NCI-H460 (cell line): ENCODE results near the gene FOXS1. TPM values are rescaled to one million over a fixed set of nuclear protein-coding genes. Genes with fewer than 3 reads are reported as not detected.
A peak's percentile ranks its signal among the peaks of the same experiment; 100 is the strongest.
"Not testable (repeated sequence)": the region's sequence is repeated elsewhere in the genome, so short reads cannot be mapped to it uniquely, and the experiment has no call there.

Experiments
- DNase-seq: peaks from one replicate; pipeline ENCODE4 v3.0.0-alpha.2; 2016; ENCODE audit warnings: low read depth; ENCODE audit errors: extremely low read depth
- total RNA-seq: library from RNA; depleted of rRNA; stranded (reverse); fragments of >200 nt; shearing (Covaris generic); gene quantifications from 2 replicates; pipeline ENCODE4 v1.2.3, GENCODE V29; 2014

FOXS1 gene
- total RNA-seq, 1 experiment from 2014 or later = not detected

DNA sequence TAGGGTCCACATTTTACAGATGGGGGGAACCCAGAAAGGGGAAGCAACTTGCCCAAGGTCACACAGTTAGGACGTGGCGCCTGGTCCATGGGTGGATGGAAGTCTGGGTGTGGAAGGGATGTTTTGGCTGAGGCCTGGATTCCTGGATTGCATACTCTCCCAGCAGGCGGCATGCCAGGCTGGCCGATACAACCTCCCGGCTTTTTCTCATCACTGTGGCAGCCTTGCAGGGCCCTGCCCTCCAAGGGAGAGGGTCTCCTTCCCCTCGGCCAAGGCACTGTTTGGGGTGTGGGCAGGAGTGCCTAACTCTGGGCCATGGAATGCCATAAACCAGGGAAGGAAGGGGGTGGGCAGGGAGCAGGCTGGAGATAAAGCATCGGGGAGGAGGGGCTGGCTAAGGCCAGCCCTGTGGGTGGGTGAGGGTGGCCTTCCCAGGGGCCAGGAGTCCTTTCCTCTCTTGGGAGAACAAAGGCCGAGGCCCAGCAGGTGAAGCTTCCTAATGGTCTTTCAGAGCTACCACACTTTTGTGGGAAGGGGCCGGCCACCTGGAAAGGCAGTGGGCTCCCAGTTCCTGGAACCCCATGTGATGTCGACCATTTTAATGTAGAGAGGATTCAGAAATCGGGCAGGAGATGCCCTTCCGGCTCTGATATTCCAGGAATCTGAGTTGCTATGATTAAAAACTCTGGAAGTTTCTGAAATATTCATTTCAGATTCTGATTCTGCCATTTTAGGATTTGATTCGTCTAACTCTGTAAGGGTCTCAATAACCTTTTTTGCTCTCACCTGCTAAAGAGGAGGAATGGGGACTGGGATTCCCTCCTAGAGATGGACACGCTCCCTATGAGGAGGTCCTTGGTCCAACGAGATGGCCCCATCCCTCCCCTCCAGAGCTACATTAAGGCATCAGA lies 4.2 kb downstream of the FOXS1 start:
- no peak for DNase-seq

DNA sequence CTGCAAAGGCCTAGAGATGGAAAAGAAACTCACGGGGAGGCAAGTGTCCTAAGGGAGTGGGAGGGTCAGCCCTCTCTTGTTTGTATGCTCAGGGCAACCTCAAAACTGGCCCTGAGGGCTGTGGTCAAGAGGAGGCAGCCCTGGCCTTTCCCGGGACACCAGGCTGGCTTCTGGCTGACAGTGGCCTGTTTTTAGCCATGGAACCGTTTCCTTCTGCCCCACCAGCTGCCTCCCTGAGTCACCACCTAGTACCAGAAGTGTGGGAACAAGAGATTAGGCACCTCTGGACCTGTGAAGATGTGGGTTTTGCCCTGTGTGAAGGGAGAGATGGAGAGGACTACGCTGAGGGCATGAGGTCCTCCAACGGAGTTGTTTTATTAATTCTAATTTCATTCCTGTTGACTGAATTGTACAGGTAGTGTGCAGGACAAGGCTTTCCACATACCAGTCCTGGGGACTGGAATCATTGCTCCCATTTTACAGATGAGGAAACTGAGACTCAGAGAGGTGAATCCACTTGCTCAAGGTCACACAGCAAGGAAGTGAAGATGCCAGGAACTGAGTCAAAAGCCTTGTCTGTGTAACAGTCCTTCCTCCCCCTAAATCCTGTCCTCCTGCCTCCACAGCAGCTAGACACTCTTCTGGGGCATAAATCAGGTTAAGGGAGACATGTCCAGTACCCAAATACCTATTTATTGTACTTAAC lies 5.5 kb downstream of the FOXS1 start:
- no peak for DNase-seq

DNA sequence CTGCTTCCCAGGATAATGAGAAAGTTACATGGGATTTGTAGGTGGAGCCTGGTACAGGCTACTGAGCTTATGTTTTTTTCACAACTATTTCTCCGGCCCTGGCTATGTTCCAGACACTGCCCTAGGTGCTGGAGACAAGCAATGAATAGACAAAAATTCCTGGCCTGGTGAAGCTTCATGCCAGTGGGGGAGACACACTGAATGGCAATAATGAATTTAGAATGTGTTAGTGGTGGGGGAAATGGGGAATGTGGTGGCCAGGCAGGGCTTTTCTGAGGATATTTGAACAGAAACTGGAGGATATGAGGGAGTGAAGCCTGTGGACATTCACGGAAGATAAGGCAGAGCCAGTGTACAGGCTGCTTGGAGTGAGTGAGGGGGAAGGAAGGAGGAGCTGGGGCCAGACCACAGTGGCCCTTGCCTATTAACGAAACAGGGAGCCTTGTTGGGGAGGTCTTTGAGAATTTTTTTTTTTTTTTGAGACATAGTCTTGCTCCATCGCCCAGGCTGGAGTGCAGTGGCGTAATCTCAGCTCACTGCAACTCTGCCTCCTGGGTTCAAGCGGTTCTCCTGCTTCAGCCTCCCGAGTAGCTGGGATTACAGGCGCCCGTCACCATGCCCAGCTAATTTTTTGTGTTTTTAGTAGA lies 6.6 kb downstream of the FOXS1 start:
- no peak for DNase-seq

- no peak for DNase-seq
These were observed 7.5 kb downstream of the FOXS1 start for GRCh38 chr20:31837896-31838397.

DNA sequence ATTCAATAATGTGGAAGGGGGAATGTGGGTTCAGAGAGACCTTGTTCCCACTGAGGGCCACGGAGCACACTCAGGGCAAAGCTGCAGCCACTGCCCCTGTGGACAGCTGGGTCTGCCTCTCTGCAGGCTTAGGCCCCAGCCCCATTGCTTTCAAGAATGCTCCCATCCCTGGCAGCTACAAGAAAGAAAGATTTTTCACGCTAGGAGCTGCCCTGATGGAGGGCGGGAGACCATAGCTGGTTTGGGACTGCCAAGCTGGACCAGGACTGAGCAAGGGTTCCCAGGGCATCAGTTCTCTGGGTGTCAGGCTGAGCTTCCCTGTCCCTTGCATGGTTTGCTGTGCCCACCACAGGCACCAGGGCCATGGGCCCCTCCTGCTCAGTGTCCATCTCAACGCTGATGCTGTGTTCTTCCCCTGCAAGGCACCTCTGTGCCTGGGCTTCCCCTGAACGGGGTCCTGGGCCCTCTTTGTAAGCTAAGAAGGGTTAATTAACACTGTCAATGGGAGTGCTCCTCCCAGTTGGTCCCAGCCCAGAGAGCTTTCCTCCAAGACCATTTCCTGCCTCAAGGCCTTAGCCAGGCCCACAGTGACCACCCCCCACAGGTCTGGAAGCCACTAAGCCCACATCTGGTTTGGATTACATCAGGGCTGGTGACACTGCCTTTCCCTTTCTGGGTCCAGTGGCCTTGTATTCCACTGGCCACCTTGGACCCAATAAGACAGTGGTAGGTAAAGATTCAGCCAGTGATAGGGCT lies 8.4 kb downstream of the FOXS1 start:
- no peak for DNase-seq

DNA sequence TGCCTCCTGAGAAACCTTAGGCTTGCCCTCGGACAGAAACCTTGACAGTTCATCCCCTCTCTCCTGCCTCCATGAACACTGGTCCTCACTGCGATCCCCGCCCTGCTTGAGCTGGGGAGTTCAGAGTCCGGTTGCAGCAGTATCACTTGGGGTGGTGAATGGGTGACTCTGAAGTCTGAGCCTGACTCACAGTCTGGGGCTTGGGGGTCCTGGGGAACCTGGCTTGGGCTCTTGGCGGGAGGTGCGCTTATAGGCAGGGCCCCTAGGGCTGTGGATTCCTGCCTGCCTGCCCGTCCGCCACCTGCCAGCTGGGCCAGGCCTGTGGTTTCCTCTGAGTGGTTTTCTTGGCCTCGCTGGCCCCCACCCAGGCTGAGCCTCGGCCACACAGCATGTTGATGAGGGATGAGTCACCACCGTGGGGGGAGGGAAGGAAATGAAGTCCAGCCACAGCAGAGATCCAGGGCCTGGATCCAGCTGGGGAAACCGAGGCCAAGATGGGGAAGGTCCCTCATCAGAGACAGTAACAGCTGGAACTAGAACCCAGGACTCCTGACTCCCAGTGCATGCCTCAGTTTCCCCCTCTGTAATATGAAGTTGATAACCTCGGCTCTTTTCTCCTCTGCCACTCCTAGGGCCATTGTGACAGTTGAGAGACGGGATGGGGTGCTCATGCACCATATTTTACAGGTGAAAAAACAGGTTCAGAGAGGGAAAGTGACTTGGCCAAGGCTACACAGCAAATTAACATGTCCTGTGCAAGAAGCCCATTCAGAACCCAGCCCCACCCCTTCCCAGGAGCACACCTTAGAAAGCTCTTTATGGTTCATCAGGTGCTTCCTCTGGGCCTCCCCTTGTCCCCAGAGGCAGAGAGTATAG lies 9.2 kb downstream of the FOXS1 start:
- peak; percentile 28 for DNase-seq

DNA sequence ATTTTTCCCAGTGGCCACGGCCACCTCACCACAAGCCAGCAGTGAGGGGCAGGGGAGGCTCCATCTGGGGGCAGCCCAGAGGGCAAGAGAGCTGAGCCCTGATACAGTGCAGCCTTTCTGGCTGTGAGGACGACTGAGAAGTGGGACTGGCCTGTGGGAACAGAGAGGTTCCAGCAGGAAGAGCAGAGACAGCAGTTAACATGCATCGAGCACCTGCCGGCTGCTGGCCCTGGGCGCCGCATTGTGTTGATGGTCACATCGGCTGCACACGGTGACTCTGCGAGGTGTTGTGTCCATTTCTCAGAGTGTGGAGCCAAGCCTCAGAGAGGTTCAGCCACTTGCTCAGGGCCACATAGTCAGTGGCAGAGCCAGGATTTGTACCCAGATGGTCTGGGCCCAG lies 9.8 kb downstream of the FOXS1 start:
- no peak for DNase-seq

DNA sequence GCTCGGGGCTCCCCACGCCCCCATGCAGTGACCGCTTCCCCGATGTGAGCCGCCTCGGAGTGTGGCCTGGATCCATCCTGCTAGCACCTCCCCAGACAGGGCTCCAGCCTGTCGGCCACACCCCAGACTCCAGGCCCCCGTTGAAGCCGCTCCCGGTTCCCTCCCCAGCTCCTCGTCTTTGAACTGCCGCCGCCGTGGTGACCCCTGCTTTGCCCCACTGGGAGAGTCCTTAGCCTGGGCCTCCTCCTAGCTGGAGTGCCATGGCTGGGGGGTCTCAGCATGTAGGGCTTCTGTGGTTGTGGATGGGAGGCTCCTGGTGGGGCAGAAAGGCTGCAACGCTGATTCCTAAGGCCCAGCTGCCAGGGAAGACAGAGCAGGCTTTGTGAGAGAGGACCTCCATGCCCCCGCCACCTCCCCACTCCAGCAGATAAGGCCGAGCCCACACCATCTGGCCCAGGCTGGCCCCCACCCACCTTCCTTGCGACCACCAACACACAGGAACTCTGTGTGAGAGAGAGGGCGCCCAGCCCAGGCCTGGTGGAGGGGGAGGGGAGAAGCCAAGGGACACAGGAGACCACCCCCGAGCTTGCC lies 11.4 kb downstream of the FOXS1 start:
- no peak for DNase-seq

DNA sequence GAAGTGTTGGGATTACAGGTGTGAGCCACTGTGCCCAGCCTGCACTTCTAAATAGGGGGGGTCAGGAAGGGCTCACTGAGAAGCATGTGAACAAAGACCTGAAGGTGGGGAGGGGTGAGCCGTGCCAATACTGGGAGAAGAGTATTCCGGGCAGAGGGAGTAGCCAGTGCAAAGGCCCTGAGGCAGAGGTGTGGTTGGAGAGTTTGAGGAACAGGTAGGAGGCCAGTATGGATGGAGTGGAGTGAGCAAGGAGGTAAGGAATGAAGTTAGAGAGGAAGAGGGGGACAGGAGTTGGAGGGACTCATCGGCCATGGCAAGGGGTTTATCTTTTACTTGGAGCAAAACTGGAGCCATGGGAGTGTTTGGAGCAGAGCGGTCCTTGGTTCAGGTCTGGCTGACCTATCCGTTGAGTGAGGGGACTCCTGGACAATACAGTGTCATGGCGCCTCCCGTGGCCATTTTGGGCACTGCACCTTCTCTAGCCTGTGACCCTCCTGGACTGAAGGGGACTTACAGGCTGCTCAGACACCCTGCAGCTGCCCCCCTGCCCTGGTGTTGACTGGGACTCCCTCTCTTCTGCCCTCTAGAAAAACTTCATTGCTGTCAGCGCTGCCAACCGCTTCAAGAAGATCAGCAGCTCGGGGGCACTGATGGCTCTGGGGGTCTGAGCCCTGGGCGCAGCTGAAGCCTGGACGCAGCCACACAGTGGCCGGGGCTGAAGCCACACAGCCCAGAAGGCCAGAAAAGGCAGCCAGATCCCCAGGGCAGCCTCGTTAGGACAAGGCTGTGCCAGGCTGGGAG lies 12.1 kb downstream of the FOXS1 start:
- DNase-seq = peak; percentile 52

- DNase-seq = no peak
These were observed 13.6 kb downstream of the FOXS1 start for GRCh38 chr20:31831771-31832306.

DNA sequence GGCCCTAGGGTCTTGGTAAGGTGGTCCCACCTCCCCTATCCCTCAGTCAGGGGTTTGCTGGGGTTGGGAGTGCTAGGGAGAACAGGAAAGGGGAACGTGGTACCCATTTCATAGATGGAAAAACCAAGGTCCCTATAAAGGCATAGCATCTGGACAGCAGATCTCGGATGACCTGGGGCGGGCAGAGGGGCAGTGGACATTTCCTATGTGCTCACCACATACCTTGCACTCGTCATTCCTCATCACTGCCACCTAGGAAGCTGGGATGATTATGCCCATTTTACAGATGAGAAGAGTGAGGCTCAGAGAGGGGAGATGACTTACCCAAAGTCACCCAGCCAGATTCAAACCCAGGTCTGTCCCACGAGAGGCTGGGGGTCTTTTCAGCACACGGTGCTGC lies 14.2 kb downstream of the FOXS1 start:
- no peak for DNase-seq

DNA sequence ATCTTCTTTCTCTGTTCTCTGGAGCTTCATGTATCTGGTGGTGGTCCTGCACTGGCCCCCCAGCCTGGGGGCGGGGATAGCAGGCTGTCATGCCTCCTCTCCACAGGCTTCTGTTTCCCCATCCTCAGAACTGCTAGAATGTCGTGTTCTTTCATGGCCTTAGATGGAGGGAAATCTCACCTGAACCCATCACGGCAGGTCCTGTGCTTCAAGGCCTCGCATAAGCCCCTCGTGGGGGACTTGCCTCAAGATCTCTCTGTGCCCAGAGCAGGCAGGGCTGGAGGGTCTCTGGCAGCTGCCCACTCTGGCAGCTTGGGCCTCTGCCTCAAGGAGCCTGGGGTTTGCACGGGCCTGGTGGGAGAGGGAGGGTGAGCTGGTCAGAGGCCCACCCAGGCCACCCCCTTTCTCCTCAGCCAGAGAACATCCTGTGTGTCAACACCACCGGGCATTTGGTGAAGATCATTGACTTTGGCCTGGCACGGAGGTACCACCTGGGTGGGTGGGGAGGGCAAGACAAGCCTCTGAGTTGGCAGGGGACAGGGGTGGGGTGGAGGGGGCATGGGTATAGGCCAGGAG lies 14.9 kb downstream of the FOXS1 start:
- DNase-seq = no peak

DNA sequence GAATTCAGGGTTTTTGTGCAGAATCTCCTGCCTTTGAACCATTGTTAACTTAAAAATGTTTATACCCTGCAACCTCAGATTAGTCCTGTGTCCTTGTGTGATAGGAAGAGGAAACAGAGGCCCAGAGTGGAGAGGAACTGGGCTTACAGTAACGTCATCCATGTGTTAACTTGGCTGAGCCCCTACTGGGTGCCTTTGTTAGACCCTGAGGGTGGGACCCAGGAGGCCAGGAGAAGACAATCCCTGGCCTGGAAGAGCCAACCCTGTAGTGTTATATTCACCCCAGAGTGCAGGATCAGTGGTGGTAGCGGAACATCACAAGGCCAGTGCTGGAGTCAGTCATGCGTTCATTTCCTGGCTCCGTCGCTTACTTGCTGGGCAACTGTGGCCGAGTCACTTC lies 15.7 kb downstream of the FOXS1 start:
- DNase-seq = no peak

DNA sequence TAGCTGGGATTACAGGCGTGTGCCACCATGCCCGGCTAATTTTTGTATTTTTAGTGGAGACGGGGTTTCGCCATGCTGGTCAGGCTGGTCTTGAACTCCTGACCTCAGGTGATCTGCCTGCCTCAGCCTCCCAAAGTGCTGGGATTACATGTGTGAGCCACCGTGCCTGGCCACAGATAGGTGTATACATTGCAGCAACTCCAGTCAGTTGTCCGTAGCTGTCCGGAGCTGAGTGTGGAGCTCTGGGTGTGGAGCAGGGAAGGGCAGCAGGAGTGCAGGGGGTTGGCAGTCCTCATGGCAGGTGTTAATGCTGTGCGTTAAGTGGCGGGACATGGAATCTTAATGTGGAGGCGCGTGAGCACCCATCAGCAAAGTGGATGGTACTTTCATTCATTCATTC lies 17.4 kb downstream of the FOXS1 start:
- not testable (repeated sequence) for DNase-seq

DNA sequence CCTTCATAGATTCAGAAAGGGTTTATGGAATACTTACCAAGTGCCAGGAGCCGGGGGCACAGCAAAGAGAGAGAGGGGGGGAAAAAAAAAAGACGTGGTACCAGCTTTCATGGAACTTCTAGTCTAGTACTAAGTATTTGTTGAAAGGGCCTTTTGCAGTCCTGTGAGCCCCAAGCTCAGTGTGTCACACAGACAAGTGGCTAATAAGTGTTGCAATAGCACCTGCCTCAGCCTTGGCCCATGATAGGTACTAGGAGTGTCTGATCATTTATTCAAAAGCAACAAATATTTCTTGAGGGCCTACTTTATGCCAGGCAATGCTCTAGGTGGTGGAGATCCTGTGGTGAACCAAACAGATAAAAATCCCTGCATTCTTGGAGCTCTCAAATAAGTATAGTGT lies 18.3 kb downstream of the FOXS1 start:
- no peak for DNase-seq

DNA sequence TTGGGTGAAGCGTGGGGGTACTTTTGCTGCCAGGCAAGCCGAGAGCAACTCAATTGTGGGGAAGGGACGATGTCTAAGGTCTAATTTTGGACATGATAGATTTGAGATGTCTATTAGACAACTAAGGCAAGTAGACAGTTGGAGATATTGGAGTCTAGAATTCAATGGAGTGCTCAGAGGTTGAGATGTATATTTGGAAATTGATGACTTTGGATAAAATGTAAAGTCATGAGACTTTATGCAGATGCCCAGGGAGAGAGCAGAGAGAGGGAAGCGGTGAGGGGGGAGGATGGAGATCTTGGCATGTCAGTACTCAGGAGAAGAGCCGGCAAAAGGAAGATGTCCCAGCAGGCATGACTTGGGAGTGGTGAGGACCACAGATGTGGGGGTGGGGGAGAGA lies 19.3 kb downstream of the FOXS1 start:
- DNase-seq = no peak

- no peak for DNase-seq
These were observed 20.7 kb downstream of the FOXS1 start for GRCh38 chr20:31824554-31825313.
